Heart right ventricle (tissue), 16 donors: ENCODE measurements around the gene FUT8. TPM values are rescaled to one million over a fixed set of nuclear protein-coding genes. Genes with fewer than 3 reads are reported as not detected.

Experiments
- ATAC-seq, 8 donors: fragments of 200-7000 bp; cut with Tn5 transposase; one replicate each; pipeline ENCODE4 v1.9.1; 2020; ENCODE audit warnings: mild to moderate bottlenecking in 8 of 8, moderate library complexity in 8 of 8, moderate number of reproducible peaks in 1 of 8
- DNase-seq, 2 donors: peaks; one replicate each; pipeline ENCODE4 v3.0.0-alpha.2; 2020
- H3K27ac ChIP-seq, 10 donors: fragments of 200-600 bp; sonication (generic) in 2 of 10; one replicate each; pipeline versions ENCODE4 v1.5.0 to v1.8.0; 2020 to 2022; ENCODE audit warnings: mild to moderate bottlenecking in 3 of 10
- H3K27me3 ChIP-seq, 7 donors: fragments of 200-600 bp; one replicate each; pipeline ENCODE4 v1.8.0; 2021 to 2022; ENCODE audit warnings: mild to moderate bottlenecking in 2 of 7
- H3K36me3 ChIP-seq, 9 donors: fragments of 200-600 bp; sonication (generic) in 1 of 9; one replicate each; pipeline versions ENCODE4 v1.5.0 to v1.8.0; 2020 to 2022; ENCODE audit warnings: mild to moderate bottlenecking in 2 of 9
- H3K4me1 ChIP-seq, 9 donors: fragments of 200-600 bp; sonication (generic) in 1 of 9; one replicate each; pipeline versions ENCODE4 v1.5.0 to v1.8.0; 2020 to 2022; ENCODE audit warnings: mild to moderate bottlenecking in 4 of 9
- H3K4me3 ChIP-seq, 10 donors: fragments of 200-600 bp; sonication (generic) in 2 of 10; one replicate each; pipeline versions ENCODE4 v1.5.0 to v1.8.0; 2020 to 2022; ENCODE audit warnings: mild to moderate bottlenecking in 7 of 10, moderate library complexity in 2 of 10
- H3K9me3 ChIP-seq, 11 donors: fragments of 200-600 bp in 10 of 11; sonication (generic) in 2 of 11; one replicate each; pipeline versions ENCODE4 v1.5.0 to v1.8.0; 2013 to 2022; ENCODE audit warnings: mild to moderate bottlenecking in 2 of 11, control low read depth in 1 of 11, moderate library complexity in 1 of 11
- CTCF ChIP-seq, 9 donors: fragments of 200-600 bp; sonication (generic) in 2 of 9; IDR thresholded peaks; one replicate each; pipeline versions ENCODE4 v1.5.0 to v1.8.0; 2021 to 2022; ENCODE audit warnings: antibody characterized with exemption in 9 of 9, mild to moderate bottlenecking in 5 of 9, moderate library complexity in 1 of 9
- WGBS, 2 donors: extraction: QIAGEN DNeasy Blood & Tissue Kit; methylation state at CpG; one replicate each; pipeline ENCODE4 v1.1.7; 2013; ENCODE audit warnings: inconsistent platforms in 1 of 2; 5-methylcytosine and 5-hydroxymethylcytosine counted together
- intact Hi-C, 10 donors: fragments of 100-400 bp; cut with DNase I; formaldehyde crosslinking; loops; one replicate each; pipeline versions ENCODE4 v1.11.1 to v1.14.2; 2022
- polyA plus RNA-seq, 2 donors: library from polyadenylated mRNA; stranded (reverse); fragments of 200-250 nt; gene quantifications; one replicate each; pipeline ENCODE4 v1.2.3, GENCODE V29; 2013
- total RNA-seq, 10 donors: library from RNA; stranded (reverse); fragmentation: NEBNext Ultra II Directional in 3 of 10; extraction: Animal tissue kit (Norgen Biotek cat#: 25700) in 3 of 10; gene quantifications; one replicate each; pipeline versions ENCODE4 v1.2.1 to v1.2.4, GENCODE V29; 2021 to 2023
- donor health status: Arrhythmogenic right ventricular cardiomyopathy.
- donor health status: ischemic (EF 13 %, LVEDD 7.1; RV severe dilation, severe dysfunction).
- donor health status: healthy with polysubstance abuse.
- donor health status: DM: no; HTN: yes; CAD: no.
- donor health status: DM: no; HTN: no; CAD: no.
- donor health status: ischemic (EF 25% LVEDD 6.9; RV normal size, moderate dysfunction).
- donor health status: ischemic (EF 25% LVEDD 5.7; RV mildly dilated, moderate dysfunction).
- donor health status: healthy.
- donor health status: DM: yes; HTN: yes; CAD: no.
- donor health status: Ischemic cardiomyopathy.
- donor health status: ischemic (EF 35%, LVEDD 5.7; RV mildly dilated, moderate dysfunction).
- donor health status: nonischemic (EF 11% LVEDD 7.7; RV severe dilation, severe dysfunction).
- donor health status: DM: yes; HTN: yes; CAD: no.
- donor health status: PGD.
- donor health status: ischemic (EF 29% LVEDD 5.4; RV normal size, mild dysfunction).
- donor health status: nonischemic (EF 23%, LVEDD 6.1; RV moderate dilation, normal function).

FUT8 gene
- total and polyA plus RNA-seq, 12 donors = 2.9 to 16.1 (median 9.9) TPM

DNA sequence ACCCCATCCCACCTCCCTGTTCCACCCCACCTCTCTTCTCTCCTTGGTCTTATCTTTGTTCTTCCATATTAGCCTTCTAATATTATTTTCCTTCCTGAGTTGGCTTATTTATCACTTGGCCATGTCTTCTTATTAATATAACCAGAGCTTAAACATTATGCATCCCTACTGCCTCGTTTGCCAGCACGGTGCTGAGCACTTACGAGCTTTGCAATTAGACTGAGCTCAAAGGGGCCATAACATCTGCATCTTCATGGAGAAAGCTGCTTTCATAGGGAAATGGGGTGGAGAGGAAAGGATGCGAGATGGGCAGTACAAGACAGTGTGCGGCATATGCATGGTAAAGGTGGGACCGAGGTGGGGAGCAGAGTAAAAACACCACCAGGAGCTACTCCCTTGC, 342.8 kb downstream of the FUT8 start:
- Histone ChIP-seq H3K36me3 (no peaks in the 10 kb centered on the region), H3K27ac (no peak overlapping the region), H3K4me3 (no peak overlapping the region), H3K4me1 (no peaks in the 10 kb centered on the region), H3K27me3 (no peaks in the 10 kb centered on the region), H3K9me3 (peaks cover 0 to 4% (median 0%) of the 10 kb centered on the region in 11 donors)
- TF ChIP-seq CTCF (IDR thresholded peaks at IDR 0.05) = no peak
- ATAC-seq (no peak), DNase-seq (no peak)
- intact Hi-C loops = no loop called here
- 91% methylated on average over 6 of the region's 6 CpGs for WGBS, 2 donors

- no peak for TF ChIP-seq CTCF (IDR thresholded peaks at IDR 0.05)
- no peaks in the 10 kb centered on the region for H3K27me3 ChIP-seq
- DNase-seq (no peak), ATAC-seq (no peak)
- H3K4me3 ChIP-seq = no peak overlapping the region
- peaks cover 0 to 4% (median 0%) of the 10 kb centered on the region in 11 donors for H3K9me3 ChIP-seq
- H3K4me1 ChIP-seq = no peaks in the 10 kb centered on the region
- WGBS, 2 donors = 89 to 90% methylated on average over 3 of the region's 3 CpGs
- intact Hi-C loops = no loop called here
- no peaks in the 10 kb centered on the region for H3K36me3 ChIP-seq
- no peak overlapping the region for H3K27ac ChIP-seq
These were observed 344.4 kb downstream of the FUT8 start for GRCh38 chr14:65756880-65757279.

DNA sequence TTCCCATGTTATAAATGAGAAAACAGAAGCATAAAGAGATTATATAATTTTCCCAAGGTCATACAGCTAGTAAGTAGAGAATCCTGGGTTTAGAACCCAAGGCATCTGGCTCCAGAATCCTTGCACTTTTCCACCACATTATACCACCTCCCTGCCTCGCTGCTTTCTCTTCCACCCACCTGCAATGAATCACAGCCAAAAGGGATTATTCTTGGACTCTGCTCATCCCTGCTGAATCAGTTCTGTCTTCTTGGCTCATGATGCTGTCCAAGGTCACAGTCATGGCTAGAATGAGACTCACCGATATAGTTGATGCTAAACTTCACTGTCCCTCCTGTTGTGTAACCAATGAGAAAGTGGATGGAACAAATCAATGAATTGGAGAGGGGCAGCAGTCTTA, 356.6 kb downstream of the FUT8 start:
- DNase-seq (no peak), ATAC-seq (no peak)
- TF ChIP-seq CTCF (IDR thresholded peaks at IDR 0.05) = no peak
- Histone ChIP-seq H3K4me1 (peaks cover 0 to 6% (median 0%) of the 10 kb centered on the region in 9 donors), H3K4me3 (no peak overlapping the region), H3K9me3 (no peaks in the 10 kb centered on the region), H3K27ac (no peak overlapping the region), H3K27me3 (no peaks in the 10 kb centered on the region), H3K36me3 (no peaks in the 10 kb centered on the region)
- intact Hi-C loops = no loop called here
- WGBS, 2 donors = 84 to 88% methylated on average over 2 of the region's 2 CpGs

GRCh38 chr14:65770681-65771080, 358.2 kb downstream of the FUT8 start:
- intact Hi-C loops = no loop called here

More at GRCh38 chr14:65770681-65771080, 358.2 kb downstream of the FUT8 start:
- Histone ChIP-seq H3K4me3 (no peak overlapping the region), H3K27ac (no peak overlapping the region), H3K36me3 (no peaks in the 10 kb centered on the region), H3K9me3 (no peaks in the 10 kb centered on the region), H3K4me1 (peaks cover 0 to 6% (median 0%) of the 10 kb centered on the region in 9 donors), H3K27me3 (no peaks in the 10 kb centered on the region)
- ATAC-seq (no peak), DNase-seq (no peak)
- TF ChIP-seq CTCF (IDR thresholded peaks at IDR 0.05) = no peak
- WGBS, 2 donors = 73 to 86% methylated on average over 5 of the region's 5 CpGs
